HG02840 (cell line): Measurements from ENCODE around the gene SLITRK1.

Experiments used
- ATAC-seq: cut with Tn5 transposase; IDR thresholded peaks from one replicate; pipeline ENCODE4 v1.9.1; 2021; ENCODE audit warnings: mild to moderate bottlenecking, moderate library complexity, moderate number of reproducible peaks; ENCODE audit not compliant: unreplicated experiment, low FRiP score

The SLITRK1 gene

GRCh38 chr13:83881917-83882605 is at the start of gene SLITRK1:
TSS of gene SLITRK1 (minus strand) at chr13:83882474. CDS start at chr13:83881507, 967 bp downstream.
- no peak for ATAC-seq

GRCh38 chr13:83929157-83929556 is 46.9 kb upstream of the SLITRK1 start:
- ATAC-seq, result no peak

GRCh38 chr13:83919775-83920174 is 37.5 kb upstream of the SLITRK1 start:
- no peak for ATAC-seq

- no peak for ATAC-seq
Observed at GRCh38 chr13:83914368-83914767, 32.1 kb upstream of the SLITRK1 start.

GRCh38 chr13:83907196-83907989 is 25.1 kb upstream of the SLITRK1 start:
- no peak for ATAC-seq

- no peak for ATAC-seq
Observed at GRCh38 chr13:83906240-83906820, 24.1 kb upstream of the SLITRK1 start.

GRCh38 chr13:83905641-83906040 is 23.4 kb upstream of the SLITRK1 start:
- ATAC-seq, result no peak

- ATAC-seq, result no peak
Observed at GRCh38 chr13:83895994-83896580, 13.8 kb upstream of the SLITRK1 start.

- no peak for ATAC-seq
Observed at GRCh38 chr13:83890358-83890757, 8.1 kb upstream of the SLITRK1 start.

GRCh38 chr13:83884141-83884540 is 1.9 kb upstream of the SLITRK1 start:
- ATAC-seq, result no peak

GRCh38 chr13:83883061-83883523 is 818 bp upstream of the SLITRK1 start:
- no peak for ATAC-seq

- no peak for ATAC-seq
Observed at GRCh38 chr13:83882606-83882959, 309 bp upstream of the SLITRK1 start.

GRCh38 chr13:83881140-83881684 is 1.1 kb downstream of the SLITRK1 start:
- ATAC-seq, result no peak

GRCh38 chr13:83880275-83881139 is 1.8 kb downstream of the SLITRK1 start:
- no peak for ATAC-seq

- no peak for ATAC-seq
Observed at GRCh38 chr13:83879431-83880171, 2.7 kb downstream of the SLITRK1 start.

GRCh38 chr13:83878691-83879430 is 3.4 kb downstream of the SLITRK1 start:
- ATAC-seq, result no peak

GRCh38 chr13:83877651-83878355 is 4.5 kb downstream of the SLITRK1 start:
- no peak for ATAC-seq

GRCh38 chr13:83876546-83876945 is 5.7 kb downstream of the SLITRK1 start:
- ATAC-seq, result no peak
